Adrenal gland (tissue), 5 donors: ENCODE data around the gene ZNF559.
"Not testable (repeated sequence)": the region's sequence is repeated elsewhere in the genome, so short reads cannot be mapped to it uniquely, and the experiment has no call there.

Source experiments
- POLR2A ChIP-seq, 2 donors: fragments of 450-650 bp; IDR thresholded peaks; one replicate each; pipeline ENCODE4 v1.6.1; 2017; ENCODE audit warnings: antibody characterized with exemption in 2 of 2, mild to moderate bottlenecking in 2 of 2, moderate library complexity in 1 of 2
- TF ChIP-seq, protein P1 (sequence below), 6 experiments: fragments of 450-650 bp in 4 of 6; fragments of 200-600 bp in 2 of 6; sonication (generic) in 1 of 6; IDR thresholded peaks; 1 replicate in 5 of 6; 2 replicates in 1 of 6; pipeline versions ENCODE4 v1.5.1 to v1.8.0; 2016 to 2021; ENCODE audit warnings: antibody characterized with exemption in 6 of 6, mild to moderate bottlenecking in 2 of 6, moderate library complexity in 1 of 6
- donor health status: DM: no; HTN: no; CAD: no.

- TF ChIP-seq, protein P1, sequence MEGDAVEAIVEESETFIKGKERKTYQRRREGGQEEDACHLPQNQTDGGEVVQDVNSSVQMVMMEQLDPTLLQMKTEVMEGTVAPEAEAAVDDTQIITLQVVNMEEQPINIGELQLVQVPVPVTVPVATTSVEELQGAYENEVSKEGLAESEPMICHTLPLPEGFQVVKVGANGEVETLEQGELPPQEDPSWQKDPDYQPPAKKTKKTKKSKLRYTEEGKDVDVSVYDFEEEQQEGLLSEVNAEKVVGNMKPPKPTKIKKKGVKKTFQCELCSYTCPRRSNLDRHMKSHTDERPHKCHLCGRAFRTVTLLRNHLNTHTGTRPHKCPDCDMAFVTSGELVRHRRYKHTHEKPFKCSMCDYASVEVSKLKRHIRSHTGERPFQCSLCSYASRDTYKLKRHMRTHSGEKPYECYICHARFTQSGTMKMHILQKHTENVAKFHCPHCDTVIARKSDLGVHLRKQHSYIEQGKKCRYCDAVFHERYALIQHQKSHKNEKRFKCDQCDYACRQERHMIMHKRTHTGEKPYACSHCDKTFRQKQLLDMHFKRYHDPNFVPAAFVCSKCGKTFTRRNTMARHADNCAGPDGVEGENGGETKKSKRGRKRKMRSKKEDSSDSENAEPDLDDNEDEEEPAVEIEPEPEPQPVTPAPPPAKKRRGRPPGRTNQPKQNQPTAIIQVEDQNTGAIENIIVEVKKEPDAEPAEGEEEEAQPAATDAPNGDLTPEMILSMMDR (IDR thresholded peaks at IDR 0.05): not testable (repeated sequence)
- TF ChIP-seq POLR2A (IDR thresholded peaks at IDR 0.05): not testable (repeated sequence)
These were observed 2.2 kb upstream of the ZNF559 start for GRCh38 chr19:9321756-9322155.
